GM18498 (cell line): Measurements from ENCODE around the gene COTL1.

Experiments
- ATAC-seq: cut with Tn5 transposase; IDR thresholded peaks from one replicate; pipeline ENCODE4 v1.9.1; 2021; ENCODE audit warnings: mild to moderate bottlenecking, moderate library complexity; ENCODE audit not compliant: unreplicated experiment

COTL1 gene

GRCh38 chr16:84617791-84618580, at the start of gene COTL1:
COTL1 (minus strand) TSS chr16:84618078; CDS start chr16:84617914, 164 bp downstream.
- peak; percentile 86 for ATAC-seq

- no peak for ATAC-seq
Measured at GRCh38 chr16:84665843-84666242, 48.0 kb upstream of the COTL1 start.

DNA sequence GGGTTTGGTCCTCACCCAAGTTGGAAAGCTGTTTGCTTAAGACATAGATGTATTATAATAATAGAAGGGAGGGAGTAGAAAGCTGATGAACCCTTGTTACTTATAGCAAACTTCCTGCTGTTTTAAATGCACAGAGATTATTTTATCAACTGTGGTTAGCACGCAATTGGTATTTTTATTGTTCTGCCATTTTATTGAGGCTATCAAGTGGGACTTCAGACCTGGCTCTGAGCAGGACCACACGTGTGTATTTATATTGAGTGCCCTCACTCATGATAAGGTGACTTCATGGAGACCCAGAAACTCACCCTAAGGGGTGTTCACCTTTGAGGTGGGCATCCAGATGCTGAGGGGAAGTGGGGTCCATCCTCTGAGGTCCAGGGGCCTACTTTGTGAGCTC, 47.5 kb upstream of the COTL1 start:
- ATAC-seq, result no peak

GRCh38 chr16:84663433-84664101, 45.7 kb upstream of the COTL1 start:
- ATAC-seq, result peak; percentile 81

- no peak for ATAC-seq
Measured at GRCh38 chr16:84662471-84662870, 44.6 kb upstream of the COTL1 start.

GRCh38 chr16:84661418-84662060, 43.7 kb upstream of the COTL1 start:
- ATAC-seq, result no peak

- ATAC-seq, result no peak
Measured at GRCh38 chr16:84660973-84661372, 43.1 kb upstream of the COTL1 start.

GRCh38 chr16:84659656-84660300, 41.9 kb upstream of the COTL1 start:
- no peak for ATAC-seq

GRCh38 chr16:84658690-84659089, 40.8 kb upstream of the COTL1 start:
- no peak for ATAC-seq

DNA sequence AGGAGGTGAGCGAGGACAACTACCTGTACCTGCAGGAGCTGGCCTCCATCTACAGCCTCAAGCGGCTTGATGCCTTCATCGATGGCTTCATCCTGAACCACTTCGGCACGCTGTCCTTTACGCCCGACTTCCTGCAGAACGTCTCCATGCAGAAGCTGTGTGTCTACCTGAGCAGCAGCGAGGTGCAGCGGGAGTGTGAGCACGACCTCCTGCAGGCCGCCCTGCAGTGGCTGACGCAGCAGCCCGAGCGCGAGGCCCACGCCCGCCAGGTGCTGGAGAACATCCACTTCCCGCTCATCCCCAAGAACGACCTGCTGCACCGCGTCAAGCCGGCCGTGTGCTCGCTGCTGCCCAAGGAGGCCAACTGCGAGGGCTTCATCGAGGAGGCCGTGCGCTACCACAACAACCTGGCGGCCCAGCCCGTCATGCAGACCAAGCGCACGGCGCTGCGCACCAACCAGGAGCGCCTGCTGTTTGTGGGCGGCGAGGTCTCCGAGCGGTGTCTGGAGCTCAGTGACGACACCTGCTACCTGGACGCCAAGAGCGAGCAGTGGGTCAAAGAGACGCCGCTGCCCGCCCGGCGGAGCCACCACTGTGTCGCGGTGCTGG, 39.5 kb upstream of the COTL1 start:
- no peak for ATAC-seq

- no peak for ATAC-seq
Measured at GRCh38 chr16:84656649-84657048, 38.8 kb upstream of the COTL1 start.

DNA sequence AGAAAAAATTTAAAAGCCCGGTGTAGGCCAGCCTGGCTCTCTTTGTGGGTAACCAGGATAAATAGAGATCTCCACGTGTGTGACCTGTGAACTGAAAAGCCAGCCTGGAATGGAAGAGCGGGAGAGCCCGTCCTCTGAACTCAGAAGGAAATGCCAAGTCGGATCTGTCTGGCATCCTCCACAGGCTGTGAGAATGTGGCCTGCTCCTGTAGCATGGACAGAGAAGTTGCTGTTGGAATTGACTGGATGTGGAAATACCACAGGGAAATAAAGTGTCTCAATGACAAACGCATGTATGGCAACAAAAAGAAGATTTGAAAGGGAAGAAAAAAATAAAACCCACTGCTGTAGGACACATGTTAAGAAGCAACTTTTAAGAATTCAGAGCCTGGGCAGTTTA, 37.1 kb upstream of the COTL1 start:
- no peak for ATAC-seq

DNA sequence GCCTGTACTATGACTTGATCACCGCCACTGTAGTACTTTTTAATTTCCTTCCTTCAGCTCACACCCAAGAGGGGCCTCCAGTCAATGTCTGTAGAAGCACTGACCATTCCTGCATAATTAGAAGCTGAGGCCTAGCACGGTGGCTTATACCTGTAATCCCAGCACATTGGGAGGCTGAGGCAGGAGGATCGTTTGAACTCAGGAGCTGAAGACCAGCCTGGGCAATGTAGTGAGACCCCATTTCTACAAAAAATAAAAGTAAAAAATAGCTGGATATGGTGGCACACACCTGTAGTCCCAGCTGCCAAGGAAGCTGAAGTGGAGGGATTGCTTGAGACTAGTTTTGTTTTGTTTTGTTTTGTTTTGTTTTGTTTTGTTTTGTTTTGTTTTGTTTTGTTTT, 36.4 kb upstream of the COTL1 start:
- no peak for ATAC-seq

DNA sequence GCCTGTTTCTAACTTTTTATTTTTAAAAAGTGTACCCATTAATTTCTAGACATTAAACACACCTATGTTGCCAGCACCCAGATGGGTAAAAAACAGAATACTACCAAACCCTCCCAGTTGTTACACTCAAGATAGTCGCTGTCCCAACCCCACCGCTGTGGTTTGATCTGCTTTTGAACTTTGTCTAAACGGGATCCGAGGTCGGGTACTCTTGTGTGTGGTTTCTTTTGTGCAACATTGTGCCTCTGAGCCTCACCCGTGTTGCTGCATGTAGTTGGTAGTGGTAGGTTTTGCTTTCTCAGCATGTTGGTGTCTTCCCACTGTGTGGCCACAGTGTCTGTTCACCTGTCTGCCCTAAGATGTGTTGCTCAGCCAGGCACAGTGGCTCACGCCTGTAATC, 34.7 kb upstream of the COTL1 start:
- ATAC-seq, result no peak

DNA sequence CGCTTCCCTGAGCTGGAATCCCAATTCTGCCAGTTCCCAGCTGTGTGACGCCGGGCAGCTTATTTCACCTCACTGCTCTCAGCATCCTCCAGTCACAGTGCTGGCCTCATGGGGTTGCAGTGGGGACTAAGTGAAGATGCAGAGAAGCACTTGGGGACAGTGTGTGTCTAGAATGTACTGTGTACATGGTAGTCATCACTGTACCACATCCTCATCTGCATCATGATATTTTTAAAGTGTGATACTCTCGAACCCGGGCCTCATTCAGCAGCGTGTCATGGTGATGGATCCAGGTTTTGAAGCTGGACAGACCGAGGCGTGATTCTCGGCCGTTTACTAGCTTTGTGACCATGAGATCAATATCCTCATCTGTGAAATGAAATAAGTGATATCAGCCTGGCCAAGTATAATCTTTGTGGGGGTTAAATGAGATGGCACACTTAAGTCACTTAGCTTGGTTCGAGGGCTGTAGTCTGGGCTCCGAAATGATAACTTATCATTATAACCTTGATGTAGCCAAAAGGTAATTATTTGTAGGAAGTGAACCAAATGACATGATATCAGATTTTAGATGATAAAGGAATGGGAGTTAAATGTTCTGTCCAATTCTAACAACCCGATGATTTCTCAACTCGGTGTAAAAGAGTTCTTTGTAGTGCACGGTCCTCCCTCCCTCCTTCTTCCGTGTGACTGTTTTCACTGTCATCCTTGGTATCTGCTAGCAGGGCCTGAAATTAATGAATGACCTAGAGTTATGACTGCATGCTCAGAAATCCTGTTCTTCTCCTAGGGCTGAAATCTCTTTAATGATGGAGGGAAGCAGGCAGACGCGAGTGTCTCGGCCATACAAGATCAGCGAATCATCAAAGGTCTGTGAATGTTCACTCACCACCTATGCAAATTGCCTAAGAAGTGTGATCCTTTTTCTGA, 32.4 kb upstream of the COTL1 start:
- ATAC-seq, result no peak

DNA sequence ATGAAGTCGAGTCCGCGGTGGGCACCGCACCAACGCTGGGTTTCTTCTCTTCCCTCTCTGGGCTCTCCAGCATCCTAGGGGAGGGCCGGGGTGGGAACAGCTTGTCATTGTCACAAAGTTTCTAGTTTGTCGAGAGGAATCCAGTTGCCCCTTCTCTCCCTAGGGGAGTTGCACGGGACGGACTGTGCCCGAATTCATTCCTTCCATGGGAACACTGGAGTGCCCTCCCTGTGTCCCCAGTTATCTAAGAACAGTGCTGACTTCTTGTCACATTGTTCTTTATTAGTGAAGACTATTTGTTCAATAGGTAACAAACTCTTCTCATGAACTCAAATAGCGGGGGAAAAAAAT, 31.6 kb upstream of the COTL1 start:
- no peak for ATAC-seq

- ATAC-seq, result peak; percentile 74
Measured at GRCh38 chr16:84648595-84649510, 31.0 kb upstream of the COTL1 start.

DNA sequence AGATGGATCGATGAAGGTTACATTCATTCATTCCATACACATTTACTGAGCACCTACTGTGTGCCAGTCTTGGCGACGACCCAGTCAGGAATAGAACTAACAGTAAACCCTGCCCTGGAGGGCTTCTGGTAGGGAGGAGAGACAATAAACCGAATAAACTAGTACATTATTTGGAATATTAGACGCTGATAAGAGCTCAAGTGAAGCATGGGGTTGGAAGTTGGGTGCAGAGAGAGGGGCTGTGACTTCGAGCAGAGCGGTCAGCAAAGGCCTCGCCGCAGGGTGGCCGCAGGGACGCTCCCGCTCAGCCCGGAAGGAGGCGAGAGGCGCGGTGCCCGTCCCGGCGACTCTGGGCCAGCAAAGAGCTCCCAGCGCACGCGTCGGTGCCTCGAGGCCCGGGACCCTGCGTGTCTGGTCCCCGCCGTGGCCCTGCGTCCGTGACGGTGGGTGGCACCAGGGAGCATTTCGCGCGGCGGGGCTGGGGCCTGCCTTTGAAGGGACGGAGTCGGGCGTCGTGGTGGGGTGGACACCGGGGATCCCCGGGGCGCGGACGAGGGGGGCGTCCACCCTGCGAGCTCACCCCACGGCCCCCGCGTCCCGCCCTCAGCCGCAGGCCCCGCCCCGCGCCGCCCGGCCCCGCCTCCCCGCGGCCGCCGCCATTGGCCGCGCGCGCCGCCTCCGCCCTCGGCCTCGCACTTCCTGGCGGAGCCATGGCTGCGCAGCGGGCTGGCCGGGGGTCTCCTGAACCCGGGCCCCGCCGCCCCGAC, 30.1 kb upstream of the COTL1 start, which contains the start of gene KLHL36:
TSS of gene KLHL36 (plus strand) at position 684 of the 767 bp plus-strand sequence. CDS start 2,357 bp downstream, outside the sequence.
- ATAC-seq, result peak; percentile 91
